GM21619 (cell line): ENCODE data around the gene SLC30A3.

Experiments used
- ATAC-seq: cut with Tn5 transposase; IDR thresholded peaks from one replicate; pipeline ENCODE4 v1.9.1; 2021; ENCODE audit not compliant: unreplicated experiment

SLC30A3 gene

GRCh38 chr2:27208486-27209050, 54.3 kb downstream of the SLC30A3 start:
- no peak for ATAC-seq

GRCh38 chr2:27206346-27206745, 56.5 kb downstream of the SLC30A3 start:
- ATAC-seq, result no peak

- ATAC-seq, result no peak
These were observed 57.6 kb downstream of the SLC30A3 start for GRCh38 chr2:27205206-27205605.

DNA sequence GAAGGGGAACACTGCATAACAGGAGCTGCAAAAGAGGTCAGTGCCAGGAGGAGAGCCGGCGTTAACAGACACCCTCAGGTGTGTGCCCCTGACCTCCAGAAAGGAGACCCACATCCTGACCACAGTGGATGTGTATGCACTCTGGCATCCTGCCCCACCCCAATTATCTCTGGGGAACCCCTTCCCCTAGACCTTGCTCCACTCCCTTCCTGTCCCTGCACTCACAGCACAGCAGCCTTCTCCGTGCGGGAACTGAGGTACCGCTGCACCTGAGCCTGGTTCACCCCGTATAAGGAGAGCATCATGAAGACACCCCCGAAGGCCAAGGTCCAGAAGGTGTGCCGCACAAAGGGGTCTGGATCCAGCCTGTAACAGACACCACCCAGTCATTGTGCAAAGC, 58.3 kb downstream of the SLC30A3 start:
- no peak for ATAC-seq

DNA sequence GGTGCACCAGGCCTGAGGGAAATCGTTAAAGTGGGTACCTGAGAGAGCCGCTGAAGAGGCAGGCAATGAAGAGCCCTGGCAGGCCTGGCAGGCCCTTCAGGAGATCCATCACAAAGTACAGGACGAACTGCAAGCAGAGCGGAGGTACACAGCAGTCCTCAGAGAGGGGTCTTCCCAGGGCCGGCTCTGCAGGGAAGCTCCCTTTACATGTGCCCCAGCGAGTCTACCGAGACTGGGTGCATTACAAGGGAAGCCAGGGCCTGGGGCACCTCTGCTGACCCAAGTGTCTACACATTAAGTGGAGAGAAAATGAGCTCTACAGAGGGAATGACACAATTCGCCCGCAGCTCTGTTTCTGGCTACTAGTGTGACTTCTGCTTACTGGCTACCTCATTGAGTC, 59.1 kb downstream of the SLC30A3 start:
- no peak for ATAC-seq
